ENCODE results near the gene FSTL4. TPM values are rescaled to one million over a fixed set of nuclear protein-coding genes. Genes with fewer than 3 reads are reported as not detected.

Gene FSTL4
- total RNA-seq, 1 experiment from 2014 or later, result not detected

DNA sequence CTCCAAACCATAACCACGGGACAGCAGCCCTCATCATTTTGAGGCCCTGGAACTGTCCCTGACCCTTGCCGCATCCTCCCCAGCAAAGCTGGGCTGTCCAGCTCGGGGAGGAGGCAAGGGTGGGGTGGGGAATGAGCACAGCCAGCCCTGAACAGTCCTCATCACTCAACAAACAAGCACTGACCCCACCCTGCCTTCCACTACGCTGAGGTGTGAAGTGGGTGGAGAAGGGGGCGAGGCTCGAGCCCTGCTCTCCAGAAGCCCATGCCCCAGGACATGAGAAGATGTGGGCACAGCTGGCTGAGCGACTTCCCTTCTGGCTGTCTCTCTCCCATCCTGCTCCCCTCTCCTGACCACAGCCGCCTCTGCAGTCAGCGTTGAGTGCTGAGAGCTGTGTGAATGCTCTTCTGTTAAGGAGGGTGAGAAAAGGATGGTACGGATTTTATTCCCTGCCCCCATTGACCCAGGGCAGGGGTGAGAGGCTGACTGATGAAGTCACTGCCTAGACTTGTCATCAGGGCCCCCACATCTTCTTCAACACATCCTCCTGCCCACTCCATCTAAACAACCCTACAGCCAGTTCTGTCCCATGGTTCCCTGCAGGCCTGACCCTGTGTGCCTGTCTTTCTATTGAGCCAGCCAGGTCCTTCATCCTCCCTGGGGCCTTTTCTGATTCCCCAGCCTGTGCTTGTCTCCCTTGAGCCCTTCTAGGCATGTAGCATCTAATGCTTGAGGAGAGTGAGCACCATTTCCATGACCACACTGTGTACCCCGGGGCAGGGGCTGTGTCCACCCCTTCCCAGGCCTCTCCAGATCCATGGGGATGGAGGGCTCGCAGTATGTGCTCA, 276.0 kb downstream of the FSTL4 start:
- BruUV-seq (replicated peaks), result no TSS peak
- Mint-ChIP-seq H3K36me3 (ENCODE audit: insufficient read depth, unreplicated experiment) (no peaks in the 10 kb centered on the region), H3K27ac (ENCODE audit: unreplicated experiment) (no peak overlapping the region), H3K27me3 (ENCODE audit: unreplicated experiment) (peaks cover 90% of the 10 kb centered on the region), H3K9me3 (ENCODE audit: low read depth, unreplicated experiment) (no peaks in the 10 kb centered on the region), H3K4me3 (ENCODE audit: low read depth, unreplicated experiment) (no peak overlapping the region), H3K4me1 (ENCODE audit: low read depth, unreplicated experiment) (no peaks in the 10 kb centered on the region)
- intact Hi-C loops (cut with micrococcal nuclease; ENCODE audit: unreplicated experiment), result no loop called here
- TF ChIP-seq, protein P1, sequence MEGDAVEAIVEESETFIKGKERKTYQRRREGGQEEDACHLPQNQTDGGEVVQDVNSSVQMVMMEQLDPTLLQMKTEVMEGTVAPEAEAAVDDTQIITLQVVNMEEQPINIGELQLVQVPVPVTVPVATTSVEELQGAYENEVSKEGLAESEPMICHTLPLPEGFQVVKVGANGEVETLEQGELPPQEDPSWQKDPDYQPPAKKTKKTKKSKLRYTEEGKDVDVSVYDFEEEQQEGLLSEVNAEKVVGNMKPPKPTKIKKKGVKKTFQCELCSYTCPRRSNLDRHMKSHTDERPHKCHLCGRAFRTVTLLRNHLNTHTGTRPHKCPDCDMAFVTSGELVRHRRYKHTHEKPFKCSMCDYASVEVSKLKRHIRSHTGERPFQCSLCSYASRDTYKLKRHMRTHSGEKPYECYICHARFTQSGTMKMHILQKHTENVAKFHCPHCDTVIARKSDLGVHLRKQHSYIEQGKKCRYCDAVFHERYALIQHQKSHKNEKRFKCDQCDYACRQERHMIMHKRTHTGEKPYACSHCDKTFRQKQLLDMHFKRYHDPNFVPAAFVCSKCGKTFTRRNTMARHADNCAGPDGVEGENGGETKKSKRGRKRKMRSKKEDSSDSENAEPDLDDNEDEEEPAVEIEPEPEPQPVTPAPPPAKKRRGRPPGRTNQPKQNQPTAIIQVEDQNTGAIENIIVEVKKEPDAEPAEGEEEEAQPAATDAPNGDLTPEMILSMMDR (IDR thresholded peaks at IDR 0.05; ENCODE audit: unreplicated experiment), result no peak
- DNase-seq, result no peak
- CTCF ChIA-PET, result no interaction called here

GRCh38 chr5:133334796-133335639, 277.3 kb downstream of the FSTL4 start:
- TF ChIP-seq, protein P1 (IDR thresholded peaks at IDR 0.05; ENCODE audit: unreplicated experiment), result no peak

DNA sequence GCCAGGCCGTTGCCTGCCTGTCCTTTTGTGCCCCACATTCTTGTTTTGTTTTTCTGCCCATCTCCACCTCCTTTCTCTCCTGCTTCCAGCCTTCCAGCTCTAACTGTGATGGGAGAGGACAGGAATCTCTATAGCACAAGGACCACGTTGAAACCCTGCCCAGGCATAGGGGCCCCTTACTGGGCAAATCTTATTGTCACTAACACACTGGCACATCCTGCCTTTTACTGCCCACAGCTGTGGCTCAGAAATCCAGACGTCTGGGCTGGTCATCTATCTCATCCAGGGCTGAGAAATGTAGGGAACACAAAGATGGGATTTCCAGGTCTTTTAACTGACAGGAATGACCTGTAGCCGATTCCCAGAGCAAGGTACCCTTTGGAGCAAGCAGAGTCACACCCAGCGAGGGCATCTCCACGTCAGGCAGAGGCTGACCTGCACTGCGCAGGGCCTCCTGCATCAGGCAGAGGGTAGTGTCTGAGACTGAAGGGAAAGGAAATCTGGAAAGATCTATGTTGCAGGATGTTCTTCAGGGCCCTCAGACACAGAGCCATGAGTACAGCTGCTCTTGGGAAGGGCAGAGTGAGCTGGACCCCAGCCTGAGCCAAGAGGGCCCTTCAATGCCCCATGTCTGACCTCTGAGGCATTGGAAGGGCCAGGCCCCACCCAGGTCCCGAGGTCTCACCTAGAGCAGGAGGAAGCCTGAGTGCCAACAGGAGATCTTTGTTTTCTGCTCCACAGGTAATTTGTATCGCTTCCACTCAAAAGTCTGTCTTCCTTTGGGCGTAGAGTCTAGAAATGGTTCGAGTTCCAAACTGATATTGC, 278.8 kb downstream of the FSTL4 start:
- no peaks in the 10 kb centered on the region for H3K36me3 Mint-ChIP-seq (ENCODE audit: insufficient read depth, unreplicated experiment)
- CTCF ChIA-PET, result no interaction called here

More at GRCh38 chr5:133334796-133335639, 277.3 kb downstream of the FSTL4 start:
- Mint-ChIP-seq H3K4me3 (ENCODE audit: low read depth, unreplicated experiment) (no peak overlapping the region), H3K36me3 (ENCODE audit: insufficient read depth, unreplicated experiment) (no peaks in the 10 kb centered on the region), H3K27ac (ENCODE audit: unreplicated experiment) (no peak overlapping the region), H3K4me1 (ENCODE audit: low read depth, unreplicated experiment) (no peaks in the 10 kb centered on the region), H3K9me3 (ENCODE audit: low read depth, unreplicated experiment) (no peaks in the 10 kb centered on the region), H3K27me3 (ENCODE audit: unreplicated experiment) (peaks cover 98% of the 10 kb centered on the region)
- CTCF ChIA-PET, result no interaction called here
- intact Hi-C loops (cut with micrococcal nuclease; ENCODE audit: unreplicated experiment), result no loop called here
- no TSS peak for BruUV-seq (replicated peaks)
- no peak for DNase-seq

More for the DNA sequence above, 278.8 kb downstream of the FSTL4 start:
- no TSS peak for BruUV-seq (replicated peaks)
- TF ChIP-seq, protein P1 (IDR thresholded peaks at IDR 0.05; ENCODE audit: unreplicated experiment), result no peak
- DNase-seq, result no peak
- H3K9me3 Mint-ChIP-seq (ENCODE audit: low read depth, unreplicated experiment), result no peaks in the 10 kb centered on the region
- H3K4me3 Mint-ChIP-seq (ENCODE audit: low read depth, unreplicated experiment), result no peak overlapping the region
- H3K27ac Mint-ChIP-seq (ENCODE audit: unreplicated experiment), result no peak overlapping the region
- peaks cover 98% of the 10 kb centered on the region for H3K27me3 Mint-ChIP-seq (ENCODE audit: unreplicated experiment)
- intact Hi-C loops (cut with micrococcal nuclease; ENCODE audit: unreplicated experiment), result no loop called here
- H3K4me1 Mint-ChIP-seq (ENCODE audit: low read depth, unreplicated experiment), result no peaks in the 10 kb centered on the region
